ENCODE data around the gene RASGEF1C. TPM values are rescaled to one million over a fixed set of nuclear protein-coding genes. Genes with fewer than 3 reads are reported as not detected.
A peak's percentile ranks its signal among the peaks of the same experiment; 100 is the strongest.

The RASGEF1C gene
- total RNA-seq, 1 experiment from 2014 or later: 0.40 TPM

DNA sequence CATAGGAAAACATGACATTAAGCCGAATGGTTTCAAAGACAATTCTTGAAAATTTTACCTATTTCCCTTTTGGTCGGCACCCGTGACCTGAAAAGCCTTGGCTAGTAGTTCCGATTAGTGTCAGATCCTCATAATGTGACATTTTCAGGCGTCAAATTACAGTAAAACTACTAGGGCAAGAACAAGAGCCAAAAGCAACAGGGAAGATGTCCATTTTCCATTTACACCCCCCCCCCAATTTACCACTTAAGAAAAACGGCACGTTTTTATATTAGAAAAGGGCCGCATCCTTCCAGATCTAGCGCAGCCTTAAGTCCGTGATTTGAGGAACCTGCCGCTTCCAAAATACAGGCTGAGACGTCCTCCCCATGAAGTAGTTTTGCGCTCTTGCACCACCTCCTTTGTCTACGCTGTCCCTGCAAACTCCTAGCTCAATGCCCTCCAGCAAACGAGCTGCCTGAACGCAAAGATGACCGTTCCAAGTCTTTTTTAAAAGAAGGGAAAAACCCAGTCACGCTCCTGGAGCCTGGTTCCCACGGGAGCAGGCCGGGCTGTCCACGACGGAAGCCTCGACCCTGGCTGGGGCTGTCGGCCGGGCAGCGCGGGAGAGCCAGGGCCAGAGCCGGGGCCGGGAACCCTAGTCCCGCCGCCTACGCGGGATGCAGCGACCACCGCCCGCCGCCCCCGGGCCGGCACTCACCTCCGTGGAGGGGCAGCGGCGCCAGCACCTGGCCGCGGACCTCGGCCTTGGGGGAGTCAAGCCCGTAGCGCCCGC is 138.1 kb downstream of the RASGEF1C start:
- in situ Hi-C loops (cut with HindIII; ENCODE audit: low pct_unique_long_range_greater_than_20kb, low sequenced_read_pairs): no loop called here
- peak; percentile 28 for DNase-seq (ENCODE audit: low read depth, low spot score)

DNA sequence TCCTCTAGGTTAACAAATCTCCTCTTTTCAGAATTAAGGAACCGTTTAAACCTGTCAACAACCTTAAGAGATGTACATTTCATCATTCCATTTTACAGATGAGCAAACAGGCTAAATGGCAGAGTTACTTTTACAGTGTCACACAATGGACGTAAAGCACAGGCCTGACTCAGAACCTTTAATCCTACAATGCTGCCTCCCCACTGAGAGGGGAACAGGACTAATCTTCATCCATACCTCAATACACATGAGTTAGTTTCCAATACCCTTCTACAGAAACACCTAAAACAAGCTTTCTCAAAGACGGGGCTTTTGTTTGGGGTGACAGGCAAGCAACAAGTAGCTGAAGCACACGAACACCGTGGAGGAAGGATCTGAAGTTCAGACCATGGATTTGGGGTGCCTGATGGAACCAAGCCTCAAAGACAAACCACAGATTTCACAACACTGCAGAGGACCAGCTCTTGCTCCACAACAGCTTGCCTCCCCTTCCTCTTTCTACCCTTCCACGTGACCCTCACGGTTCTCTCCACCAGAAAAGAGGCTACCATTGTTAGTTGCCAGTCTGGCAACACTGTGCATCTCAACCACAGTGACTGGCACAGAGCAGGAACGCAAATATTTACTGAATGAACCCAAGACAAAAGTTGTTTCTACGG is 139.3 kb downstream of the RASGEF1C start:
- DNase-seq (ENCODE audit: low read depth, low spot score): peak; percentile 71
- in situ Hi-C loops (cut with HindIII; ENCODE audit: low pct_unique_long_range_greater_than_20kb, low sequenced_read_pairs): no loop called here

DNA sequence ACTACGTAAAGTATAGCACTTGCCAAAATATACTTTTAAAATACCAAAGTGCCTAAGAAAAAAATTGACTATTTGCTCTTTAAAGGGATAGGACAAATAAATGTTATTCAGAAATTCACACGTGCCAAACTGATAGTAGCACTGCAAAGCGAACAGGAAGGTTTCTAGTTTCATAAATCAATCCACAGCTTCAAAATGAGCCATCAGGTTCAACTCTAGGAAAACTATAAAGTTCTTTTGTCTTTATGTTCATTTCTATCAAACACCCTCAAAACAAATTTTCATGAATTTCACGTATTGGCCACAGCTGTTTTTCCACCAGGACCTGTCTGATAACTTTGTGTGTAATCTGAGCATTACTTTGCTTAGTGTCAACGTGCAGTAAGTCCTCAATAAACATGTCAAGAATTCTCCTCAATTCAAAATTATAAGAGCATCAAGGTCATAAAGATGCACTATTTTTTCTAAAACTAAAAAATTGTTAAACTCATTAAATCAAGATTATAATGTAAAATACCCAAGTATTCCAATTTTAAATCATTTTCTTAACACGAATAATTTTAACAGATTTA is 140.4 kb downstream of the RASGEF1C start:
- in situ Hi-C loops (cut with HindIII; ENCODE audit: low pct_unique_long_range_greater_than_20kb, low sequenced_read_pairs): no loop called here
- no peak for DNase-seq (ENCODE audit: low read depth, low spot score)

DNA sequence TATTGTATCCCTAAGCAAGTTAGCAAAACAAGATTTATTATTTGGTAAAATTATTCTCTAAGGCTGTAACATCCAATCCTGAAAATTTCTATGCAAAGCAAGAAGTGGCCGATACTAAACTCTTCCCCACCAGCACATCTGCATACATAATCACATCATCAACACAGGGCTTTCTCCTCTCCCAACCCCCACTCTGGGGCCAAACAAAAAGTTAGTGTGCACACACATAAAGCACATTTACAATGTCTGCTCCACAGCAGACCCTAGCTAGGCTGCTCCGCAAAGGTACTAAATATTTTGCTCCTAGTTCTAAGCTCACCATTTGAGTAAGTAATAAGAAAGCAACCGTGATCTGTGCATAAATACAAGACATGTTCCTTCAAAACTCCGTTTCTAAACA is 141.0 kb downstream of the RASGEF1C start:
- DNase-seq (ENCODE audit: low read depth, low spot score): peak; percentile 46
- in situ Hi-C loops (cut with HindIII; ENCODE audit: low pct_unique_long_range_greater_than_20kb, low sequenced_read_pairs): no loop called here

DNA sequence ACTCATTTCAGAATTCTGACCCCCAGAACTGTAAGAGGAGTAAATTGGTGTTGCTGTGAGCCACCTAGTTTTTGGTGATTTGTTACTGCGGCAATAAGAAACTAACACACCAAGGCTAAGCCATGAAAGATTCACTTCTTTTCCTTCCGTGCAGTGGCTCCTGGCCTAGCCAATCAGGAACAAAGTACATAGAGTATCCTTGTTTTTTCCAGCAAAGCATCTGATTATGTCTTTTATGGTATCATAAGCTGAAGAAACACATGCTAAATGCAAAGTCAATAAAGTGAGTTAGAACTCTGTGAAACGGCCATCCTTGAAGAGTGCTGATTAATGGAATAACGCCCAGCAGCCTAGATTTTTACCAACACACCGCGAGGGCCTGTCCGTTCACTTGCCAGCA is 148.8 kb downstream of the RASGEF1C start:
- in situ Hi-C loops (cut with HindIII; ENCODE audit: low pct_unique_long_range_greater_than_20kb, low sequenced_read_pairs): no loop called here
- DNase-seq (ENCODE audit: low read depth, low spot score): no peak

DNA sequence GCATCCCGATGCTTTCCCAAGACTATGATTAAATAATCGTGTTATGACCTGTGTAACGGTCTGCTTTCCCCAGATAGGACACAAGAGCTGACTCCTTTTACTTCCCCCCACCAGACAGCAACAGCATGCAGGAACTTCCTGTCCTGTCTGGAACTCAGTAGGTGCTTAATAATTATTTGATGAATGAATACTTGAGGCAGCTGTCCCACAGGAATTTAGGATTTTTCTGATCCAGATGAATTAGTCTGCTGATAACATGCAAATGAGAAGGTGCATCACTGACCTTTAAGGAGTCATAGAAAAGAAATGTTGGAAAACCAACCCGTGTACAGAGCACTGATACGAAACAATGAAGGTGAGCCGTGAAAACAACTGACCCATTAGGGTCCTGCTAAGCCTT is 149.7 kb downstream of the RASGEF1C start:
- in situ Hi-C loops (cut with HindIII; ENCODE audit: low pct_unique_long_range_greater_than_20kb, low sequenced_read_pairs): no loop called here
- DNase-seq (ENCODE audit: low read depth, low spot score): no peak

DNA sequence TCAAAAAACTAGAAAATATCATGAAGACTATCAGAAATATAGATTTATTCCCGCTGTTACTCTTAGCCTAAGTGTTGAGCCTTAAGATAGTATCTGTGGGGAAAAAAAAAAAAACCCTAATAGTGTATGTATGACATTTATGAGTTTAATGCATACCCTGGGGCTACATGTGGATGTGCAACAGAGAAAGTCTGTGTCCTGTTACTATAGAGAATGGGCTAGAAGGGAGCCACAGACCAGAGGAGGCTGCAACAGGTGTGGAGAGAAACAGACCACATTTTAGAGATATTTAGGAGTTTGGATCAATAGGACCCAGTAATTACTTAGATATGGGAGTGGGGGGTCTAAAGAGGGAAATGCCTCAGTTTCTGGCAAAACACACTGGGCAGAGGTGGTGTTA is 152.9 kb downstream of the RASGEF1C start:
- peak; percentile 63 for DNase-seq (ENCODE audit: low read depth, low spot score)
- in situ Hi-C loops (cut with HindIII; ENCODE audit: low pct_unique_long_range_greater_than_20kb, low sequenced_read_pairs): no loop called here

DNA sequence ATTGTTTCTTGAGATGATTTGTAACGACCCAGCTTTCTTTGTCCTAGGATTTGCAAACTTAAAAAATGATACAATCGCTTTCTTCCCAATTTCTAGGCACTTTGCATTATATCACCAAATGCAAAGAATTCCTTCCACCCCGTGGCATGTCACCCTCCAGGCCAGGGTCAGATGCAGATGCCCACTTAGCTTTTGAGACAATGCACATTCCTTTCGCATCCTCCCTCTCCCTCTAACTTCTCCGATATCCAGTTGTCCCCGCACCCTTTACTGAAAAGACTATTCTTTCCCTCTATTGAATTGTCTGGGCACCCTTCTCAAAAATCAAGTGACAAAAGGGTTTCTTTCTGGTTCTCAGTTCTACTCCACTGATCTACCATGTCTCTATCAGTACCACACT is 154.8 kb downstream of the RASGEF1C start:
- in situ Hi-C loops (cut with HindIII; ENCODE audit: low pct_unique_long_range_greater_than_20kb, low sequenced_read_pairs): no loop called here

DNA sequence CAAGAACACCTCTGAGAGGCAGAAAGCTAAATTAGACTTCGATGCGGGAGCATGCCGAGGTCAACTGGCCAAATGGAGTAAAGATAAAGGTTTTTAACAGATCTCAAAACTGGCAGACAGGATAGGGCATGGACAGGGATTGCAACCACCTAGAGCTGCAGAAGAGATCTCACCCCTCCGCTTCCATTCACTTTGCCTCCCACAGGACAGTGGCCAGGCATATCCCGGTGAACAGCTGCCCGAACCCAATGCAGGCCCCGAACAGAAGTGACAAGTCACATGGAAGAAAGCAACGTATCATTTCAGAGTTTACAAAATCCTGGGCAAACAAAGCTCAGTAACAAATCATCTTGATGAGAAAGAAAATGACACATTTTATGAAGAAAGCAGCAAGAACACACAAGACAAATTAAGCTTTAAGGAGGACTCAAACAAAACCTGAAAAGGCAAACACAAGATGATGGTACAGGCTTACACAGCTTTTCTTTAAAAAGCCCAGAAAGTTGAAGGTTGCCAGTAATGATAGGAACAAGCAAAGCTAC is 155.9 kb downstream of the RASGEF1C start:
- no peak for DNase-seq (ENCODE audit: low read depth, low spot score)
- in situ Hi-C loops (cut with HindIII; ENCODE audit: low pct_unique_long_range_greater_than_20kb, low sequenced_read_pairs): no loop called here

More for the DNA sequence above, 154.8 kb downstream of the RASGEF1C start:
- DNase-seq (ENCODE audit: low read depth, low spot score): no peak

DNA sequence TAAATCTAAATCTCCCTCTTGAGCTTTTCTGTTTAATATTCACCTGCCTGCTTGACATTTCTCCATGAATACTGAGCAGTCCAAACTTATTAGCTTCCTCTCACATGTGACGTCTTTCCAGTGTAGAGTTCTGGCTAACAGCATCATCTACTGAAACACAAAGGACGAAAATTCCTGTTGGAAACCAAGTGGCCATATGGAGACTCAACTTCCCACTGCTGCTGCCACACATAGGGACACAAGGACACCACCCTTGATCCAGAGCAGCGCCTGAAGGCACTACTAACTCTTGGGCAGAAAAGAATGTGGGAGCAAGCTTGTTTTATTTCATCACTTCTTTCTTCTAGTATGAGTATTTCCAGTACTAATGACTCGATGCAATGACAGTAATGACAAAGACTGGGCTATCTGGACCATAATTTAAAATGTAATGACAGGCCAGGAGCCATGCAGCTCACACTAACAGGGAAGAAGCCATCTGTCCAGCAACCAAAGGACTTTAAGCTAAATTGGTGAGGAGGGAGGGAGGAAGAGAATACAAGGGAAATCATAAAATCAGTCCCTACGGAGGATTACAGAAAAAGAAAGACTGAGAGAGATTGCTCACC is 156.7 kb downstream of the RASGEF1C start:
- in situ Hi-C loops (cut with HindIII; ENCODE audit: low pct_unique_long_range_greater_than_20kb, low sequenced_read_pairs): no loop called here
- DNase-seq (ENCODE audit: low read depth, low spot score): no peak

Other genes with a start within 250 kb of the RASGEF1C start
- 89.1 and 106 TPM in 2 replicates for gene RNF130, start 137.5 kb downstream of the RASGEF1C start, total RNA-seq (2014; rRNA removed; shearing (Covaris generic))
- gene MAPK9, start 82.9 kb upstream of the RASGEF1C start, total RNA-seq (2014; rRNA removed; shearing (Covaris generic)): 12.8 and 16.0 TPM in 2 replicates
- 1.7 and 2.3 TPM in 2 replicates for gene GFPT2, start 144.1 kb upstream of the RASGEF1C start, total RNA-seq (2014; rRNA removed; shearing (Covaris generic))

Data from SK-MEL-5 (cell line).